ENCODE measurements around the gene TCF4.

DNA sequence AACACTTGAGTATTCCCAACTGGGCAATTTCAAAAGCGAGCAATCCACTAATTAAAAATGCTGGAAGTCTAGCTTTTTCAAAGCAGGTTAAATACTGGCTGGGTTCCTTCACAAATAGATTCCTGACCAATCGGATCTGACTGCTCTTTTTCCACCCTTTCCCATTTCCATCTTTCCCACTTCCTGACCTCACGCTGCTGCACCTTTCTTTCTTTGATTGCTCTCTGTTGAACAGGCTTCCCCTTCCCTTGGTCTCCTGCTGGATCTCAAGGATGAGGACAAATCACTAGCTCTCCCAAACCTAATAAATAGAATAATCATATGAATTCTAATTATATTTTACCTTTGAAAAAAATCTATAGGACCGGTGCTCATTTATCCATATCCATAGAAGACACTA is 121.2 kb downstream of the TCF4 start:
- TF ChIP-seq, protein P1, sequence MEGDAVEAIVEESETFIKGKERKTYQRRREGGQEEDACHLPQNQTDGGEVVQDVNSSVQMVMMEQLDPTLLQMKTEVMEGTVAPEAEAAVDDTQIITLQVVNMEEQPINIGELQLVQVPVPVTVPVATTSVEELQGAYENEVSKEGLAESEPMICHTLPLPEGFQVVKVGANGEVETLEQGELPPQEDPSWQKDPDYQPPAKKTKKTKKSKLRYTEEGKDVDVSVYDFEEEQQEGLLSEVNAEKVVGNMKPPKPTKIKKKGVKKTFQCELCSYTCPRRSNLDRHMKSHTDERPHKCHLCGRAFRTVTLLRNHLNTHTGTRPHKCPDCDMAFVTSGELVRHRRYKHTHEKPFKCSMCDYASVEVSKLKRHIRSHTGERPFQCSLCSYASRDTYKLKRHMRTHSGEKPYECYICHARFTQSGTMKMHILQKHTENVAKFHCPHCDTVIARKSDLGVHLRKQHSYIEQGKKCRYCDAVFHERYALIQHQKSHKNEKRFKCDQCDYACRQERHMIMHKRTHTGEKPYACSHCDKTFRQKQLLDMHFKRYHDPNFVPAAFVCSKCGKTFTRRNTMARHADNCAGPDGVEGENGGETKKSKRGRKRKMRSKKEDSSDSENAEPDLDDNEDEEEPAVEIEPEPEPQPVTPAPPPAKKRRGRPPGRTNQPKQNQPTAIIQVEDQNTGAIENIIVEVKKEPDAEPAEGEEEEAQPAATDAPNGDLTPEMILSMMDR (conservative IDR thresholded peaks at IDR 0.05; ENCODE audit: low read depth in 2 of 2): no peak
- no peak for TF ChIP-seq EZH2 (IDR thresholded peaks at IDR 0.05; ENCODE audit: low read depth, unreplicated experiment)
- TF ChIP-seq, protein P2, sequence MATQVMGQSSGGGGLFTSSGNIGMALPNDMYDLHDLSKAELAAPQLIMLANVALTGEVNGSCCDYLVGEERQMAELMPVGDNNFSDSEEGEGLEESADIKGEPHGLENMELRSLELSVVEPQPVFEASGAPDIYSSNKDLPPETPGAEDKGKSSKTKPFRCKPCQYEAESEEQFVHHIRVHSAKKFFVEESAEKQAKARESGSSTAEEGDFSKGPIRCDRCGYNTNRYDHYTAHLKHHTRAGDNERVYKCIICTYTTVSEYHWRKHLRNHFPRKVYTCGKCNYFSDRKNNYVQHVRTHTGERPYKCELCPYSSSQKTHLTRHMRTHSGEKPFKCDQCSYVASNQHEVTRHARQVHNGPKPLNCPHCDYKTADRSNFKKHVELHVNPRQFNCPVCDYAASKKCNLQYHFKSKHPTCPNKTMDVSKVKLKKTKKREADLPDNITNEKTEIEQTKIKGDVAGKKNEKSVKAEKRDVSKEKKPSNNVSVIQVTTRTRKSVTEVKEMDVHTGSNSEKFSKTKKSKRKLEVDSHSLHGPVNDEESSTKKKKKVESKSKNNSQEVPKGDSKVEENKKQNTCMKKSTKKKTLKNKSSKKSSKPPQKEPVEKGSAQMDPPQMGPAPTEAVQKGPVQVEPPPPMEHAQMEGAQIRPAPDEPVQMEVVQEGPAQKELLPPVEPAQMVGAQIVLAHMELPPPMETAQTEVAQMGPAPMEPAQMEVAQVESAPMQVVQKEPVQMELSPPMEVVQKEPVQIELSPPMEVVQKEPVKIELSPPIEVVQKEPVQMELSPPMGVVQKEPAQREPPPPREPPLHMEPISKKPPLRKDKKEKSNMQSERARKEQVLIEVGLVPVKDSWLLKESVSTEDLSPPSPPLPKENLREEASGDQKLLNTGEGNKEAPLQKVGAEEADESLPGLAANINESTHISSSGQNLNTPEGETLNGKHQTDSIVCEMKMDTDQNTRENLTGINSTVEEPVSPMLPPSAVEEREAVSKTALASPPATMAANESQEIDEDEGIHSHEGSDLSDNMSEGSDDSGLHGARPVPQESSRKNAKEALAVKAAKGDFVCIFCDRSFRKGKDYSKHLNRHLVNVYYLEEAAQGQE (IDR thresholded peaks at IDR 0.05; ENCODE audit: unreplicated experiment): no peak
- no peak for TF ChIP-seq POLR2AphosphoS5 (IDR thresholded peaks at IDR 0.05; ENCODE audit: low read depth)
- no peak for TF ChIP-seq EZH2phosphoT487 (IDR thresholded peaks at IDR 0.05; ENCODE audit: unreplicated experiment)

Measured in GM23338 (cell line).